Ovary (tissue), 9 donors: ENCODE measurements around the gene NCK2. TPM values are rescaled to one million over a fixed set of nuclear protein-coding genes. Genes with fewer than 3 reads are reported as not detected.

ENCODE experiments used
- DNase-seq, 5 donors: peaks; one replicate each; pipeline ENCODE4 v3.0.0-alpha.2; 2019 to 2020
- H3K27ac ChIP-seq, 2 donors: fragments of 200-600 bp; one replicate each; pipeline versions ENCODE4 v1.5.1 to v1.8.0; 2019 to 2022
- H3K27me3 ChIP-seq: fragments of 200-600 bp; one replicate; pipeline ENCODE4 v1.8.0; 2022
- H3K36me3 ChIP-seq: fragments of 200-600 bp; sonication (generic); one replicate; pipeline ENCODE4 v1.5.1; 2019
- H3K4me1 ChIP-seq: one replicate; pipeline ENCODE4 v1.8.1; 2013; ENCODE audit warnings: mild to moderate bottlenecking, moderate library complexity; ENCODE audit not compliant: insufficient read depth
- H3K4me3 ChIP-seq: fragments of 200-600 bp; sonication (generic); one replicate; pipeline ENCODE4 v1.5.1; 2017
- H3K9me3 ChIP-seq, 2 donors: fragments of 200-600 bp in 1 of 2; sonication (generic) in 1 of 2; one replicate each; pipeline versions ENCODE4 v1.5.1 to v1.8.1; 2013 to 2019; ENCODE audit warnings: mild to moderate bottlenecking in 1 of 2, moderate library complexity in 1 of 2
- CTCF ChIP-seq, 3 donors: fragments of 450-650 bp in 2 of 3; fragments of 200-600 bp in 1 of 3; IDR thresholded peaks; one replicate each; pipeline versions ENCODE4 v1.5.1 to v1.8.0; 2016 to 2022; ENCODE audit warnings: antibody characterized with exemption in 3 of 3, mild to moderate bottlenecking in 1 of 3
- EP300 ChIP-seq: sonication (generic); formaldehyde crosslinking; IDR thresholded peaks from one replicate; pipeline ENCODE4 v1.6.1; 2017; ENCODE audit warnings: antibody characterized with exemption
- POLR2A ChIP-seq: fragments of 450-650 bp; IDR thresholded peaks from one replicate; pipeline ENCODE4 v1.6.1; 2017; ENCODE audit warnings: antibody characterized with exemption, mild to moderate bottlenecking, moderate library complexity
- WGBS, 3 donors: extraction: QIAGEN DNeasy Blood & Tissue Kit in 1 of 3; methylation state at CpG; one replicate each; pipeline versions ENCODE4 v1.1.5 to v1.1.7; 2013 to 2017; 5-methylcytosine and 5-hydroxymethylcytosine counted together
- intact Hi-C, 4 donors: fragments of 100-400 bp; cut with DNase I; formaldehyde crosslinking; loops; one replicate each; pipeline versions ENCODE4 v1.11.0 to v1.15.1; 2022 to 2023
- polyA plus RNA-seq, 2 donors: library from polyadenylated mRNA; stranded (reverse); fragments of 200-250 nt in 1 of 2; fragments of 350-450 nt in 1 of 2; fragmentation: Illumina TruSeq in 1 of 2; extraction: RNeasy Lipid Tissue Mini Kit (QIAGEN cat#74804) in 1 of 2; gene quantifications; one replicate each; pipeline ENCODE4 v1.2.3, GENCODE V29; 2013 to 2014
- total RNA-seq, 7 donors: library from RNA; depleted of rRNA in 2 of 7; stranded (reverse); fragments of >200 nt in 2 of 7; fragmentation: NEBNext Ultra II Directional in 3 of 7; extraction: Animal tissue kit (Norgen Biotek cat#: 25700) in 3 of 7; gene quantifications; one replicate each; pipeline versions ENCODE4 v1.1.0 to v1.2.4, GENCODE V29; 2016 to 2023
- donor health status: DM: no; HTN: no; CAD: no; lungs with moderate emphysema.
- donor health status: DM: no; HTN: no; CAD: no.
- donor health status: Bipolar disorder and iron deficiency.
- donor health status: DM: yes; HTN: yes; CAD: no.
- donor health status: DM: no; HTN: no; CAD: no.
- donor health status: DM: yes; HTN: yes; CAD: no.

The NCK2 gene
- total and polyA plus RNA-seq, 9 donors, result 16.7 to 42.9 (median 31.2) TPM

- Histone ChIP-seq H3K36me3 (no peaks in the 10 kb centered on the region), H3K27me3 (no peaks in the 10 kb centered on the region), H3K4me1 (peaks cover 20% of the 10 kb centered on the region), H3K27ac (no peak overlapping the region), H3K9me3 (no peaks in the 10 kb centered on the region), H3K4me3 (no peak overlapping the region)
- DNase-seq, result no peak
- TF ChIP-seq CTCF (IDR thresholded peaks at IDR 0.05) (no peak), EP300 (no peak)
- 84 to 94% (median 93%) methylated on average over 5 of the region's 5 CpGs for WGBS, 3 donors
- intact Hi-C loops, result no loop called here
Observed at GRCh38 chr2:105780606-105781005, 35.9 kb downstream of the NCK2 start.

- WGBS, 3 donors, result 79 to 89% (median 88%) methylated on average over 10 of the region's 10 CpGs
- H3K36me3 ChIP-seq, result no peaks in the 10 kb centered on the region
- no peak for TF ChIP-seq CTCF (IDR thresholded peaks at IDR 0.05)
- TF ChIP-seq POLR2A, result no peak
- no peak for TF ChIP-seq EP300
- H3K9me3 ChIP-seq, result no peaks in the 10 kb centered on the region
- H3K27me3 ChIP-seq, result no peaks in the 10 kb centered on the region
- DNase-seq, result no peak
- no peak overlapping the region for H3K4me3 ChIP-seq
- H3K4me1 ChIP-seq, result peaks cover 17% of the 10 kb centered on the region
- H3K27ac ChIP-seq, result no peak overlapping the region
- intact Hi-C loops, result no loop called here
Observed at GRCh38 chr2:105781274-105781978, 36.7 kb downstream of the NCK2 start.

GRCh38 chr2:105782123-105782522 lies 37.4 kb downstream of the NCK2 start:
- no peak for TF ChIP-seq POLR2A
- no peak for TF ChIP-seq CTCF (IDR thresholded peaks at IDR 0.05)
- TF ChIP-seq EP300, result no peak
- Histone ChIP-seq H3K9me3 (no peaks in the 10 kb centered on the region), H3K4me3 (no peak overlapping the region), H3K27me3 (no peaks in the 10 kb centered on the region), H3K27ac (no peak overlapping the region), H3K36me3 (no peaks in the 10 kb centered on the region), H3K4me1 (peaks cover 15% of the 10 kb centered on the region)
- WGBS, 3 donors, result 89 to 96% (median 90%) methylated on average over 6 of the region's 6 CpGs
- DNase-seq, result no peak
- intact Hi-C loops, result no loop called here

GRCh38 chr2:105782646-105783045 lies 37.9 kb downstream of the NCK2 start:
- no peak for DNase-seq
- intact Hi-C loops, result no loop called here
- H3K4me3 ChIP-seq, result no peak overlapping the region
- TF ChIP-seq CTCF (IDR thresholded peaks at IDR 0.05), result no peak
- TF ChIP-seq POLR2A, result no peak
- TF ChIP-seq EP300, result no peak
- no peaks in the 10 kb centered on the region for H3K36me3 ChIP-seq
- H3K27me3 ChIP-seq, result no peaks in the 10 kb centered on the region
- H3K27ac ChIP-seq, result no peak overlapping the region
- peaks cover 14% of the 10 kb centered on the region for H3K4me1 ChIP-seq
- no peaks in the 10 kb centered on the region for H3K9me3 ChIP-seq
- WGBS, 3 donors, result 59 to 73% (median 68%) methylated on average over 12 of the region's 12 CpGs
